NOMO-1 (cell line): ENCODE measurements around the gene RFTN1.

Experiments
- DNase-seq, 2 experiments: peaks; one replicate each; lab custom pipeline; 2025; ENCODE audit not compliant: unreplicated experiment in 2 of 2; lab: John Stamatoyannopoulos, UW

Gene RFTN1

DNA sequence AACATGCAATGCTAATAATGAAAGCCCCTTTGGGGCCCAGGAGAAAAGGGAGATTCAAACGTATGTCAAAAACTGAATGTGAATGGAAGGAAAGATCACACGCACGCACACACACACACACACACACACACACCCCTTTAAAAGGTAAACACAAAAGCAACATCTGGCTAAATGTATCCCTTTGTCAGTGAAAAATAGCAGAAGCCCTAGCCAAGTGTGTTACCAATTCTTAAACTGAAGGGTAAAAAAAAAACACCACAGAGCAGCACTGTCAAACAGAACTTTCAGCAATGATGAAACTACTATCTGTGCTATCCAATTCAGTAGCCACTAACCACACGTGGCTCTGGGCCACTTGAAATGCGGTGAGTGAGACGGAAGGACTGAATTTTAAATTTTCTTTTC, 4.9 kb downstream of the RFTN1 start:
- DNase-seq = no peak

GRCh38 chr3:16508243-16508578, 5.3 kb downstream of the RFTN1 start:
- DNase-seq = no peak

- DNase-seq = no peak
These were observed 5.8 kb downstream of the RFTN1 start for GRCh38 chr3:16507578-16508242.

GRCh38 chr3:16506884-16507577, 6.5 kb downstream of the RFTN1 start:
- no peak for DNase-seq

DNA sequence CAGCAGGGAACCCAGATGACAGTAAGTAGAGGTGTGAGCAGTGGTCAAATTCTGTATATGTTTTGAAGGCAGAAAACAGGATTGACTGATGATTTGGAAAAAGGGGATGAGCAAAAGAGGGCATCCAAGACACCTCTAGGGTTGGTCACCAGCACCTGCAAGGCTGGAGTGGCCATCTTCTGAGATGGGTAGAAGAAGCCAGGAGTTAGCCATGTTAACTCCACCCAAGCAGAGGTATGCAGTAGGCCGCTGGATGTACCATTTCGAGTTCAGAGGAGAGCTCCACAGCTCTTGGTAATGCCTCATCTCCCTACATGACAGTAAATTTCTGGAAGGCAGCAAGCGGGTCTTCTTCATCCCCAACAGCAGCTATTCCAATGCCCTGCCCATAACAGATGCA, 7.0 kb downstream of the RFTN1 start:
- no peak for DNase-seq

DNA sequence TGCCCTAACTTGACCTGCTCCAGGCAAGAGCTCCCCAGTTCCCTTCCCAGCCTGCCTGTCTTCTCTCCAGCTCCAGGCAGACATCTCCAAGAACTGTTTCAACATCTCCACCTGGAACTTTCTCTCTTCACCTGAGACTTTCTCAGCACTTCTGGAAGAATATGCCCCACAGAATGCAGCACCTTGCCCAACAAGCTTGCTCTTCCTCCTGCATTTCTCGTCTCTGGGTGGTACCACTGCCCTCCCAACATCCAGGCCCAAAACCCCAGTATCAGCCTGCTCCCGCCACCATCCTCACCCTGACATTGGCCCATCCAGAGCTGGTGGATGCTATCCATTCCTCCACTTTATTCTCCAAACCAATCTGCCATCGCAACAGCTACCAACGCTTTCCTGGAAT, 8.8 kb downstream of the RFTN1 start:
- DNase-seq = no peak

GRCh38 chr3:16504242-16504641, 9.3 kb downstream of the RFTN1 start:
- peak; percentile 41 to 82 for DNase-seq

- no peak for DNase-seq
These were observed 10.2 kb downstream of the RFTN1 start for GRCh38 chr3:16503191-16503776.

GRCh38 chr3:16502347-16502908, 11.1 kb downstream of the RFTN1 start:
- no peak for DNase-seq

GRCh38 chr3:16501376-16501775, 12.1 kb downstream of the RFTN1 start:
- no peak for DNase-seq

DNA sequence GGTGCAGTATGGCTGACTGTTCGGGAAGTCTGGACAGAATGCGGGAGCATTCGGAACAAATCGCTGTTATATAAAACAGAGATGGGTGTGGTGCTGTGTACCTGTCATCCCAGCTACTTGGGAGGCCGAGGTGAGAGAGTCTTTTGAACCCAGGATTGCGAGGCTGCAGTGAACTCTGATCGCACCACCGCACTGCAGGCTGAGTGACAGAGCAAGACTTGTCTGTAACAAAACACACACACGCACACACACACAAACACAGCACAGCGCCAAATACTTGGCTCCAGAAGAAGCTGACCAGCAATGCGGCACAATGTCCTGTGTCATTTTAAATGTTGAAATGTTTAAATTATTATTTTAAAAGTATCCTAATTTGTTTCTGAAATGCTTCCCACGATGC, 12.6 kb downstream of the RFTN1 start:
- no peak for DNase-seq

DNA sequence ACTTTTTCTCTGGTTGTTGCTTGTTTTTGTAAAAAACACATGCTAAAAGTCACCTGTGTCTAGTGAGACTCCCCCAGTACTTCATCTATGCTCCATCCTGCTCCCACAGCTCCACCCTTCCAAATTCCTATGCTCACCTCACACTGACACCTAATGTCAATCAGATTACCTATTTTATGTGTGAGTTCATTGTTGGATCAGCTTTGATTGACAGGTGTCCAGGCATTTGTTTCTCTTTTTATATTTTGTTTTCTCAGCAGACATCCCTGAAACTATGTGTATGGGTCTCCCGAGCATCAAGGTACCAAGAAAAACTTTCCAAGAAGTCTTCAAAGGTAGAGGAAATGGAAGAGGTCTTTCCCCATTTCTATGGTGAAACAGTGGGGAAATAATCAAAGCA, 13.4 kb downstream of the RFTN1 start:
- no peak for DNase-seq

- DNase-seq = no peak
These were observed 14.1 kb downstream of the RFTN1 start for GRCh38 chr3:16499351-16499750.

DNA sequence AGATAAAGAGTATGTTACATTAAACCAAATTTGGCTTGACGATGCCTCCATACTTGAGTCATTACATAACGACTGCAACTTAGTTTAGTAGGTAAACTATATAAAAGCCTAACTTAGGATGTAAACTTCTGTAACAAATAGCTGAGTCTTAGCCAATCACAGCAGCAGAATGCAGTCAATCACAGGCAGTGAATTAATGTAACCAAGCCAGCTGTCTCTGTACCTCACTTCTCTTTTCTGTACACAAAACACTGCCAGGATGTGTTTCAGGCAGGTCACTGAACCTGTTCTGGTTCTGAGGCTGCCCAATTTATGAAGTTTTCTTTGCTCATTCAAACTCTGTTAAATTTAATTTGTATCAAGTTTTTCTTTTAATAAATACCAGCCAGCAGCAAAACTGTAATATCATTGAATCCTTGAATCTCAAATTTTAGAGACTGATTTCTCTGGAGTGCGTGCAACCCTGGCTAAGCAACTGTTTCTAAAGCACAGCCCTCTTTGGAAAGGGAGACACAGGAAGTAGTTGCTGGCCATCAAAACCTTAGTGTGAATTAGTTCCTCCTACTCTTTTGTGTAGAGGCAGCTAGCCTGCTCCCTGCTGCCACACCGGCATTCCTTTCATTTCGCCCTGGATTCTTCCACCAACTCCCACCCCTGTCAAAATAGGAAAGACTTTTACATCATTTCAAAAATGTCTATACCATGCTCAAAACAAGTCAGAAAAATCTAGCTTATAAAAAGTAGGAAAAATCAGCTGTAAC, 15.2 kb downstream of the RFTN1 start:
- DNase-seq = peak in 1 of 2 experiments; percentile 27

DNA sequence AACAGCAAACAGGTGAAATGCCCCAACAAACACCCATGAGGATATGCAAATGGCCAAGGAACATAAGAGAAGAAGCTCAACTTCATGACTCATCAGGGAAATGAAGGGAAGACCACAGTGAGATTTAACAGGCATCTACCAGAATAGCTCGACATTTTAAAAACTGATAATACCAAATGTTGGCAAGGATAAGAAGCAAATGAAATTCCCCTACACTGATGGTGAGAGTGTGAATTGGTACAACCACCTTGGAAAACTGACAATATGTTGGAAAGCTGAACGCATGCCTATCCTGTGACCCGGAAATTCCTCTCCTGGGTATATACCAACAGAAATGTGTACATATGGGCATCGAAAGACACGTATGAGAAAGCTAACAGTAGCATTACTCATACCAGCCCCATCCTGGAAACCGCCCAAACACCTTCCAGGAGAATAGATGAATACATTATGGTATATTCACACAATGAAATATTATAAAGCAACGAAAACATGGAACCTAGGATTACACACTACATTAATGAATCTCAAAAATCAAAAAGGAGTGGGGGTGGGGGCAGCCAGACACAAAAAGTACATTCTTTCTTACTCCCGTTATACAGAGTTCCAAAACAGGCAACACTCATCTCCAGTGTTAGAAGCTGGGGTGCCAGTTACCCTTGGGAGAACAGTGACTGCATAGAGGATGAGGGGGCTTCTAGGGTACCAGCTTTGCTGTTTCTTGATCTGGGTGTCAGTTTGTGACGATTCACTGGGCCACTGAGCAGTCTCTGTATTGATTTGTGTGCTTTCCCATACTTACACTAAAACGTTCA, 16.9 kb downstream of the RFTN1 start:
- DNase-seq = no peak

GRCh38 chr3:16496008-16496407, 17.5 kb downstream of the RFTN1 start:
- DNase-seq = no peak

DNA sequence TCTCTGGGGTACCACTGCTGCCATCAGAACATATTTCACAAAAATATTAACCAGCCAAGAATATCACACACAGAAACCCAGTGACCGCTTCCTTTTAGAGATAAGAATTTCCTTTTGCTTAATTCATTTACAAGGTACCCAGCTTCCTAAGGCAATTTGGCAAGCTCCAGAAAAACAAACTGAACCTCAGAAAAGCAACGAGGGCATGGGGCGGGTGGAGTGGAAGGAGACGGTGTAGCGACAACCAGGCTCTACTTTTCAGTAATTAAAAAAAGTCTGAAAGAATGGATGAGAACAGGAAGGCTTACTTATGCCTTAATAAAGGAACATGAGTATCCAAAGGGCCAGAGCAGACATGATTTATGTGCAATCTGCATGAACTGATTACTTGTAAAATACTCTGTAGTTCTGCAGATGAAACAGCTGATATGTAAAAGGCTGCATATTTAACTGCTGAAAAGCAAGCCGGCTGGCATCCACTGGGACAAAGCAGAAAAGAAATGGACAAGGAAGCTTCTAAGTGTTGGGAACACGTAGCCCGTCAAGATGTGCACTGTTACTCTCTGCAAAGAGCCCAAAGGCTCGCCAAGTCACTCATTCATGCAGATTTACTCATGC, 18.6 kb downstream of the RFTN1 start:
- DNase-seq = no peak

- DNase-seq = no peak
These were observed 19.4 kb downstream of the RFTN1 start for GRCh38 chr3:16494094-16494493.

GRCh38 chr3:16490062-16490619, 23.4 kb downstream of the RFTN1 start:
- no peak for DNase-seq
